Cardiac fibroblast (primary cell): ENCODE data around the gene DIP2B.

Experiments used
- DNase-seq, 2 donors: peaks; one replicate each; pipeline versions ENCODE4 v3.0.0 to v3.0.0-alpha.2; 2010; ENCODE audit warnings: low read depth in 2 of 2
- H3K4me3 ChIP-seq, 2 donors: replicated peaks in 1 of 2; 1 replicate in 1 of 2; 2 replicates in 1 of 2; pipeline ENCODE4 v1.5.1; 2011; ENCODE audit warnings: low read depth in 2 of 2, low read length in 2 of 2, mild to moderate bottlenecking in 2 of 2, moderate library complexity in 1 of 2
- CTCF ChIP-seq: IDR thresholded peaks from one replicate; pipeline ENCODE4 v1.5.1; 2011; ENCODE audit warnings: low read depth, mild to moderate bottlenecking, low read length, inconsistent platforms

The DIP2B gene

GRCh38 chr12:50557421-50557820 is 52.6 kb downstream of the DIP2B start:
- TF ChIP-seq CTCF, result no peak
- no peak for DNase-seq
- H3K4me3 ChIP-seq, result no peak overlapping the region

GRCh38 chr12:50558970-50559369 is 54.2 kb downstream of the DIP2B start:
- DNase-seq, result no peak
- no peak overlapping the region for H3K4me3 ChIP-seq
- TF ChIP-seq CTCF, result no peak

GRCh38 chr12:50562520-50563433 is 58.0 kb downstream of the DIP2B start:
- no peak overlapping the region for H3K4me3 ChIP-seq
- DNase-seq, result no peak
- no peak for TF ChIP-seq CTCF

GRCh38 chr12:50563434-50563787 is 58.6 kb downstream of the DIP2B start:
- DNase-seq, result no peak
- no peak overlapping the region for H3K4me3 ChIP-seq
- TF ChIP-seq CTCF, result no peak

GRCh38 chr12:50564237-50564947 is 59.6 kb downstream of the DIP2B start:
- peak in 1 of 2 donors; percentile 57 for DNase-seq
- TF ChIP-seq CTCF, result no peak
- H3K4me3 ChIP-seq, result no peak overlapping the region

- no peak for TF ChIP-seq CTCF
- H3K4me3 ChIP-seq, result no peak overlapping the region
- no peak for DNase-seq
Observed at GRCh38 chr12:50564948-50565297, 60.1 kb downstream of the DIP2B start.
